Measurements from ENCODE around the gene C9orf40. TPM values are rescaled to one million over a fixed set of nuclear protein-coding genes. Genes with fewer than 3 reads are reported as not detected.

C9orf40 gene
- polyA plus RNA-seq, 1 of the 3 experiments (the other 2 are of a cell fraction): 2.0 TPM

GRCh38 chr9:74942801-74943200 is 9.9 kb downstream of the C9orf40 start:
- Histone ChIP-seq H4K20me1 (ENCODE audit: insufficient read depth) (no peaks in the 10 kb centered on the region), H3K9ac (no peak overlapping the region), H3K9me2 (no peaks in the 10 kb centered on the region), H3K36me3 (replicated peaks in 1 of 2; ENCODE audit: control insufficient read depth in 1 of 2, insufficient read depth in 2 of 2, low read length in 1 of 2) (peaks cover 0 to 2% of the 10 kb centered on the region in 2 experiments), H2AFZ (ENCODE audit: low read depth) (no peak overlapping the region), H3F3A (replicated peaks; ENCODE audit: insufficient read depth) (no peaks in the 10 kb centered on the region), H3K27ac (ENCODE audit: low read depth in 2 of 2, low read length in 1 of 2) (no peak overlapping the region), H3K4me1 (ENCODE audit: control insufficient read depth in 1 of 2, insufficient read depth in 2 of 2, low read depth in 1 of 2, low read length in 1 of 2) (no peaks in the 10 kb centered on the region), H3K4me3 (ENCODE audit: low read depth in 2 of 2, low read length in 1 of 2) (no peak overlapping the region), H3K27me3 (ENCODE audit: insufficient read depth) (peaks cover 6% of the 10 kb centered on the region; the same call in 1 of the 2 replicates), H3K4me2 (no peak overlapping the region), H3K79me2 (ENCODE audit: insufficient read depth) (no peaks in the 10 kb centered on the region), H3K9me3 (no peaks in the 10 kb centered on the region)
- TF ChIP-seq EZH2phosphoT487 (IDR thresholded peaks at IDR 0.05; ENCODE audit: borderline replicate concordance, low read depth) (no peak), GABPA (IDR thresholded peaks at IDR 0.05; ENCODE audit: low read depth) (no peak), USF1 (IDR thresholded peaks at IDR 0.05; ENCODE audit: borderline replicate concordance, low read depth) (no peak), YY1 (IDR thresholded peaks at IDR 0.05; ENCODE audit: low read depth) (no peak), ZBTB33 (IDR thresholded peaks at IDR 0.05; ENCODE audit: borderline replicate concordance, low read depth) (no peak), MXI1 (IDR thresholded peaks at IDR 0.05; ENCODE audit: low read depth, low read length) (no peak), NRF1 (IDR thresholded peaks at IDR 0.05; ENCODE audit: low read depth, low read length) (no peak), FOSL2 (IDR thresholded peaks at IDR 0.05; ENCODE audit: borderline replicate concordance, low read depth) (no peak), RFX5 (IDR thresholded peaks at IDR 0.05; ENCODE audit: low read length) (no peak), CTCF (IDR thresholded peaks at IDR 0.05) (no peak), CHD2 (IDR thresholded peaks at IDR 0.05; ENCODE audit: low read length, partially characterized antibody) (no peak), TCF12 (IDR thresholded peaks at IDR 0.05) (no peak), SMC3 (IDR thresholded peaks at IDR 0.05; ENCODE audit: low read depth, low read length) (no peak), RCOR1 (IDR thresholded peaks at IDR 0.05; ENCODE audit: low read length) (no peak), USF2 (IDR thresholded peaks at IDR 0.05; ENCODE audit: borderline replicate concordance, low read depth, low read length) (no peak), TAF1 (IDR thresholded peaks at IDR 0.05; ENCODE audit: borderline replicate concordance, low read depth, low read length) (no peak), JUND (IDR thresholded peaks at IDR 0.05) (no peak), MEF2A (IDR thresholded peaks at IDR 0.05; ENCODE audit: borderline replicate concordance, low read depth) (no peak), RAD21 (IDR thresholded peaks at IDR 0.05; ENCODE audit: low read length) (no peak), PBX3 (IDR thresholded peaks at IDR 0.05) (no peak)
- no peak for DNase-seq
- CTCF ChIA-PET: interaction anchor here (4.6 kb wide), 1 partner anchor 9 kb away, joined by 30 read pairs; the partner anchor contains the start of gene C9orf40
- WGBS (ENCODE audit: low lambda C conversion rate): 49% methylated on average over 3 of the region's 3 CpGs
- POLR2A ChIA-PET: no interaction called here

Data from SK-N-SH (cell line).